ENCODE results near the gene DOCK3. TPM values are rescaled to one million over a fixed set of nuclear protein-coding genes. Genes with fewer than 3 reads are reported as not detected.
"Not testable (repeated sequence)": the region's sequence is repeated elsewhere in the genome, so short reads cannot be mapped to it uniquely, and the experiment has no call there.

DOCK3 gene
- total RNA-seq, 3 donors from 2014 or later, result 0.17 to 6.1 (median 0.20) TPM

DNA sequence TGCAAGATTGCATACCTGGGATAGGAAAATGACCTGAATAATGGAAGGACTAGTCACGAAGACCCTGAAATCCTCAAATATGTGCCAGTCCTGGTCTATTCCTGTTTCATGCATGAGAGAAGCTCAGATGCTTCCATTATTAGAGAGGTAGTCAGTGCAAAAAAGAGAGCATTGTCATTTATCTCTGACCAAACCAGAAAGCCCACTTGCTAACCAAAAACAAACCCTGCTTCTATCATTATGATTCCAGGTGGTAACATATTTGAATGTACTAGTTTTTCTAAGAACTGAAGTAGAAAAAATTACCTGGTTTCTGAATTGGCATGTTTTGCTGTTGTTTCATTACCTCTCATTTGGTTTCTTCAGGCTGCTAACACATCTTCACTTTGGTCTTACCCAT, 549.6 kb downstream of the DOCK3 start:
- no peak for ATAC-seq
- H3K4me1 ChIP-seq (ENCODE audit: low read depth), result no peaks in the 10 kb centered on the region
- intact Hi-C loops (cut with DNase I, micrococcal nuclease), result no loop called here

DNA sequence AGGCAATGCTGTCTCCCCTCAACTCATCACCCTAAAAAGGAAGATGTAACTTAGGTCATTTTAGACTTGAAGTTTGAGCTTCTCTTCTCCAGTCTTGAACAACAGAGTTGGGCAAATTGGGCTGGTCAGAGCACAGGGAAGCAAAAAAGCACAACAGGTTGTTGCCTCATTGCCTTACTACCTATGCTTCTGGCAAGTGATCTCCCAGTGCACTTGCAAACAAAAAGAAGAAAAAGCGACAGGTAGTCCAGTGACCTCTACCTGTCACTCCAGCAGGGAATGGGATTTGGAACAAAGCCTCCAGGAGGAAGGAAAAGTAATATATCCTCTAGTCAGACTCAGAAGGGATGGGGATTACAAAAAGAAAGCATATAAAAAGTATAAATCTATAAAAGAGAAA, 550.1 kb downstream of the DOCK3 start:
- no peak for DNase-seq
- H3K4me3 ChIP-seq, result no peak overlapping the region
- TF ChIP-seq, protein P1, sequence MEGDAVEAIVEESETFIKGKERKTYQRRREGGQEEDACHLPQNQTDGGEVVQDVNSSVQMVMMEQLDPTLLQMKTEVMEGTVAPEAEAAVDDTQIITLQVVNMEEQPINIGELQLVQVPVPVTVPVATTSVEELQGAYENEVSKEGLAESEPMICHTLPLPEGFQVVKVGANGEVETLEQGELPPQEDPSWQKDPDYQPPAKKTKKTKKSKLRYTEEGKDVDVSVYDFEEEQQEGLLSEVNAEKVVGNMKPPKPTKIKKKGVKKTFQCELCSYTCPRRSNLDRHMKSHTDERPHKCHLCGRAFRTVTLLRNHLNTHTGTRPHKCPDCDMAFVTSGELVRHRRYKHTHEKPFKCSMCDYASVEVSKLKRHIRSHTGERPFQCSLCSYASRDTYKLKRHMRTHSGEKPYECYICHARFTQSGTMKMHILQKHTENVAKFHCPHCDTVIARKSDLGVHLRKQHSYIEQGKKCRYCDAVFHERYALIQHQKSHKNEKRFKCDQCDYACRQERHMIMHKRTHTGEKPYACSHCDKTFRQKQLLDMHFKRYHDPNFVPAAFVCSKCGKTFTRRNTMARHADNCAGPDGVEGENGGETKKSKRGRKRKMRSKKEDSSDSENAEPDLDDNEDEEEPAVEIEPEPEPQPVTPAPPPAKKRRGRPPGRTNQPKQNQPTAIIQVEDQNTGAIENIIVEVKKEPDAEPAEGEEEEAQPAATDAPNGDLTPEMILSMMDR (IDR thresholded peaks at IDR 0.05), result no peak
- no peaks in the 10 kb centered on the region for H3K4me1 ChIP-seq (ENCODE audit: low read depth)
- no peak for ATAC-seq
- H3K36me3 ChIP-seq (ENCODE audit: low read depth), result no peaks in the 10 kb centered on the region
- intact Hi-C loops (cut with DNase I, micrococcal nuclease), result no loop called here
- H3K9me3 ChIP-seq, result no peaks in the 10 kb centered on the region

More for the DNA sequence above, 549.6 kb downstream of the DOCK3 start:
- Histone ChIP-seq H3K4me3 (no peak overlapping the region), H3K36me3 (ENCODE audit: low read depth) (no peaks in the 10 kb centered on the region), H3K9me3 (no peaks in the 10 kb centered on the region)
- no peak for DNase-seq
- TF ChIP-seq, protein P1 (IDR thresholded peaks at IDR 0.05), result no peak

DNA sequence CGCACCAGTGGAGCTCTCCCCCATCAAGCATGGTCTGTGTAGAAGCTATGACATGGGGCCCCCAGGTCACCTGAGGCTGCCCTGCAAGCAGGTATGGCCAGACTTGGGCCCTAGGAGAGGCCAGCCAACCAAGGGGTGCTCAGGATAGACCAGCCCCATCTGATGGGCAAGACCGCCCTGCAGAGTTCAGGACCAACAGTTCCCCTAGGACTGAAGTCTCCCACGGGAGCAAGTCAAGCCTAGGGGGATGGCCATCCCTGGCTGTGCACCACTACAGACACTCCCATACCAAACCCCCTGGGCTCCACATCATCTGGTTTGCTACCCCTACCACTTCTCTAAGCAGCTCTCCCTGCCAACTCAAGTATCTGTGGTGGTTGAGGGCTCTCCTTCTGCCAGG, 568.2 kb downstream of the DOCK3 start:
- intact Hi-C loops (cut with DNase I, micrococcal nuclease), result no loop called here
- no peaks in the 10 kb centered on the region for H3K4me1 ChIP-seq (ENCODE audit: low read depth)
- no peak for ATAC-seq
- no peaks in the 10 kb centered on the region for H3K36me3 ChIP-seq (ENCODE audit: low read depth)
- H3K9me3 ChIP-seq, result no peaks in the 10 kb centered on the region
- TF ChIP-seq, protein P1 (IDR thresholded peaks at IDR 0.05), result no peak
- no peak for DNase-seq
- H3K4me3 ChIP-seq, result no peak overlapping the region

DNA sequence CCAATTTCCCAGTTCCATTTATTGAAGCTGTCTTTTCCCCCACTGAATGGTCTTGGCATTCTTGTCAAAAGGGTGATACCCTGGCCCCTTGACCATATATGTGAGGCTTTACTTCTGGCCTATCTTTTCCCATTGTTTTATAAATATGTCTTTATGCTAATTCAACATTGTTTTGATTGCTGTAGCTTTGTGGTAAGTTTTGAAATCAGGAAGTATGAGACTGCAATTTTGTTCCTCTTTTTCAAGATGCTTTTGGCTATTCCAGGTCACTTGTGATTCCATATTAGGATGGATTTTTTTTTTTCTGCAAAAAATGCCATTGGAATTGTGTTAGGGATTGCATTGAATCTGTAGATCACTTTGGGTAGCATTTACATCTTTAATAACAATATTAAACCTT, 569.2 kb downstream of the DOCK3 start:
- DNase-seq, result no peak
- Histone ChIP-seq H3K9me3 (no peaks in the 10 kb centered on the region), H3K36me3 (ENCODE audit: low read depth) (no peaks in the 10 kb centered on the region), H3K4me1 (ENCODE audit: low read depth) (no peaks in the 10 kb centered on the region), H3K4me3 (no peak overlapping the region)
- ATAC-seq, result no peak
- TF ChIP-seq, protein P1 (IDR thresholded peaks at IDR 0.05), result no peak
- intact Hi-C loops (cut with DNase I, micrococcal nuclease), result no loop called here

DNA sequence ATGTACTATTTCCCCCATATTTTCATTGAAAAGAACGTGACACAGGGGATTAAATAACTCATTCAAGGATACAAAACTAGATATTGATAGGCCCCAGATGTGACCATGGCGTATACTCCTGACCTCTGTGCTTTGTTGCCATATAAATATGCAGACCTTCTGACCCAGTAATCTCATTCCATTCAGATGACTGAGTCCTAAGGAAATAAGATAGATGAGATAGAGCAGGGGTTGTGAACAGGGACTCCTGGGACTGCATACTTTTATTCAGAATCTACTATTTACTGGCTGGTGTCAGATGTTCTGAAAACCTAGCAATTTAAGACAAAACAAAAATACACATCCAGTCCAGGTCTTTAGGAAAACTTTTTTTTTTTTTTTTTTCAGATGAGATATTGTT, 571.1 kb downstream of the DOCK3 start:
- Histone ChIP-seq H3K4me3 (no peak overlapping the region), H3K36me3 (ENCODE audit: low read depth) (no peaks in the 10 kb centered on the region), H3K9me3 (no peaks in the 10 kb centered on the region), H3K4me1 (ENCODE audit: low read depth) (no peaks in the 10 kb centered on the region)
- TF ChIP-seq, protein P1 (IDR thresholded peaks at IDR 0.05), result no peak
- DNase-seq, result no peak
- intact Hi-C loops (cut with DNase I, micrococcal nuclease), result no loop called here
- no peak for ATAC-seq

DNA sequence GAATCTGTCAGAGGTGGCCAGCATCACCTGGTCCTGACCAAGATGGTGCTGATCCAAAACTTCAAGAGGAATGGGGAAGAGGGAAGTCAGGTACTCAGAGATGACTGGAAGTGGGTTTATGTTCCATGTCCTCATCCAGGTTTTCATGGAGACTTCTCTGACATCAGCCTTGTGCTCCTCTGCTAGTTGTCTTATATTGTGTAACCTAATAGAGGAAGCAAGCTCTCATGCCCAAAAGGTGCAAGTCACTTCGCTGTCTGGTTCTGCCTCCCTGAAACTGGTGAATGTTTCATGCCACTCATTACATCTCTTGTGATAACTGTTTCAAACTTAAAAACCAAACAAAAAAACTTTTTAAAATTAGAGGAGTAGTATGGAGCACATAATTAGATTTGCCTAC, 583.1 kb downstream of the DOCK3 start:
- TF ChIP-seq, protein P1 (IDR thresholded peaks at IDR 0.05), result no peak
- no peaks in the 10 kb centered on the region for H3K36me3 ChIP-seq (ENCODE audit: low read depth)
- no peaks in the 10 kb centered on the region for H3K9me3 ChIP-seq
- DNase-seq, result no peak
- ATAC-seq, result no peak
- H3K4me1 ChIP-seq (ENCODE audit: low read depth), result no peaks in the 10 kb centered on the region
- no peak overlapping the region for H3K4me3 ChIP-seq
- intact Hi-C loops (cut with DNase I, micrococcal nuclease), result no loop called here

DNA sequence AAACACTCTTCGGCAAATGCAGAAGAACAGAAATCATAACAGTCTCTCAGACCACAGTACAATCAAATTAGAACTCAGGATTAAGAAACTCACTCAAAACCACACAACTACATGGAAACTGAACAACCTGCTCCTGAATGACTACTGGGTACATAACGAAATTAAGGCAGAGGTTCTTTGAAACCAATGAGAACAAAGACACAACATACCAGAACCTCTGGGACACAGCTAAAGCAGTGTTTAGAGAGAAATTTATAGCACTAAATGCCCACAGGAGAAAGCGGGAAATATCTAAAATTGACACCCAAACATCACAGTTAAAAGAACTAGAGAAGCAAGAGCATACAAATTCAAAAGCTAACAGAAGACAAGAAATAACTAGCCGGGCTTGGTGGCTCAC, 589.4 kb downstream of the DOCK3 start:
- H3K36me3 ChIP-seq (ENCODE audit: low read depth); H3K4me1 ChIP-seq (ENCODE audit: low read depth); H3K4me3 ChIP-seq; H3K9me3 ChIP-seq; intact Hi-C loops (cut with DNase I, micrococcal nuclease); DNase-seq; ATAC-seq: not testable (repeated sequence)

Measured in mucosa of descending colon (tissue), 3 donors.